K562 (cell line): Measurements from ENCODE around the gene MAN1B1. TPM values are rescaled to one million over a fixed set of nuclear protein-coding genes. Genes with fewer than 3 reads are reported as not detected.
A peak's percentile ranks its signal among the peaks of the same experiment; 100 is the strongest.

Experiments used
- ARID3A ChIP-seq: IDR thresholded peaks from 2 replicates; pipeline ENCODE4 v1.6.1; 2012; ENCODE audit warnings: low read depth, low read length, improper control_type of control experiment, borderline replicate concordance
- CHD7 ChIP-seq: fragments of 200-600 bp; sonication (generic); IDR thresholded peaks from one replicate; pipeline ENCODE4 v1.6.1; 2012; ENCODE audit warnings: mild to moderate bottlenecking, low read depth, low read length, inconsistent platforms
- CTBP1 ChIP-seq: fragments of 450-650 bp; IDR thresholded peaks from 2 replicates; pipeline ENCODE4 v1.6.1; 2016; ENCODE audit warnings: borderline replicate concordance
- CXXC5 ChIP-seq: fragments of 250-450 bp; sonication (Bioruptor Pico); IDR thresholded peaks from 2 replicates; pipeline ENCODE4 v1.8.0; 2022; ENCODE audit warnings: inconsistent platforms, mild to moderate bottlenecking, moderate library complexity
- EP400 ChIP-seq: fragments of 450-650 bp; IDR thresholded peaks from 2 replicates; pipeline ENCODE4 v1.6.1; 2017; ENCODE audit warnings: antibody characterized with exemption, mild to moderate bottlenecking, moderate library complexity
- GABPB2 ChIP-seq: fragments of 250-450 bp; sonication (Bioruptor Pico); conservative IDR thresholded peaks from 2 replicates; pipeline ENCODE4 v1.5.1; 2021; ENCODE audit warnings: mild to moderate bottlenecking
- HEY1 ChIP-seq: fragments of 250-450 bp; sonication (Bioruptor Pico); IDR thresholded peaks from 2 replicates; pipeline ENCODE4 v1.5.0; 2020; ENCODE audit warnings: mild to moderate bottlenecking, moderate library complexity, borderline replicate concordance
- MAFG ChIP-seq: fragments of 450-650 bp; conservative IDR thresholded peaks from 2 replicates; pipeline ENCODE4 v1.6.1; 2016; ENCODE audit warnings: missing genetic modification characterization, missing compliant biosample characterization
- POLR2A ChIP-seq: fragments of 450-650 bp; conservative IDR thresholded peaks from 2 replicates; pipeline ENCODE4 v1.6.1; 2016
- RHOXF2B ChIP-seq: fragments of 250-450 bp; sonication (Bioruptor Pico); conservative IDR thresholded peaks from 2 replicates; pipeline ENCODE4 v1.5.1; 2021
- SAFB ChIP-seq: fragments of 200-400 bp; formaldehyde crosslinking; IDR thresholded peaks from 2 replicates; pipeline ENCODE4 v1.6.1; 2017; ENCODE audit warnings: low read depth, low read length, borderline replicate concordance
- SMC3 ChIP-seq: conservative IDR thresholded peaks from 2 replicates; pipeline ENCODE4 v1.6.1; 2011; ENCODE audit warnings: low read depth, low read length, improper control_type of control experiment; ENCODE audit not compliant: insufficient read depth
- SOX6 ChIP-seq: fragments of 450-650 bp; IDR thresholded peaks from 2 replicates; pipeline ENCODE4 v1.6.1; 2014; ENCODE audit warnings: mild to moderate bottlenecking
- SRF ChIP-seq, 2 experiments: fragments of 250-450, 450-650 bp in 1 of 2; sonication (Bioruptor Pico) in 1 of 2; sonication (generic) in 1 of 2; formaldehyde crosslinking; IDR thresholded peaks; 2 replicates each; pipeline versions ENCODE4 v1.5.0 to v1.5.1; 2020 to 2022; ENCODE audit warnings: mild to moderate bottlenecking in 1 of 2, missing genetic modification reagents in 1 of 2
- YY1 ChIP-seq, 3 experiments: IDR thresholded peaks; 2 replicates each; pipeline ENCODE4 v1.6.1; 2011; ENCODE audit warnings: low read length in 2 of 3, mild to moderate bottlenecking in 2 of 3, moderate library complexity in 2 of 3, borderline replicate concordance in 1 of 3, control low read depth in 1 of 3, low read depth in 1 of 3; ENCODE audit not compliant: insufficient read depth in 3 of 3, insufficient replicate concordance in 2 of 3, control insufficient read depth in 1 of 3, insufficient read length in 1 of 3; ENCODE audit errors: extremely low read depth in 1 of 3
- polyA plus RNA-seq, 8 experiments: library from polyadenylated mRNA; depleted of rRNA in 4 of 8; stranded (reverse) in 5 of 8; unstranded in 3 of 8; fragments of >200 nt; fragmentation: Nextera tagmentation in 2 of 8; fragmentation: Illumina TruSeq in 1 of 8; extraction: Ambion mirVana in 2 of 8; extraction: Trizol in 1 of 8; gene quantifications; 2 replicates each; pipeline versions ENCODE4 v1.2.1 to v1.2.3, GENCODE V29; 2011 to 2014; ENCODE audit warnings: inconsistent platforms in 1 of 8, missing spikeins in 1 of 8
- total RNA-seq, 7 experiments: library from RNA; depleted of rRNA in 6 of 7; stranded (reverse); fragments of >200 nt in 6 of 7; fragmentation: Illumina TruSeq in 2 of 7; extraction: Trizol in 2 of 7; gene quantifications; 2 replicates each; pipeline versions ENCODE4 v1.2.1 to v1.2.3, GENCODE V29; 2011 to 2021; ENCODE audit warnings: low replicate concordance in 1 of 7

The MAN1B1 gene
- total and polyA plus RNA-seq, 9 of the 15 experiments (the other 6 are each of a cell fraction or from before 2014, with no cell fraction given), result 0.55 to 36.6 (median 27.3) TPM

- TF ChIP-seq CHD7, result no peak
- peak in 2 of 3 experiments; percentile 16 to 55 for TF ChIP-seq YY1 (IDR thresholded peaks at IDR 0.05; ENCODE audit: borderline replicate concordance in 1 of 3, control insufficient read depth in 1 of 3, extremely low read depth in 1 of 3, insufficient read depth in 3 of 3, insufficient read length in 1 of 3, insufficient replicate concordance in 2 of 3, low read depth in 1 of 3, low read length in 2 of 3)
- peak; percentile 61; the same call in 1 of the 2 replicates for TF ChIP-seq CTBP1
- TF ChIP-seq CXXC5 (CRISPR knock-in tag), result peak; percentile 64
- peak; percentile 97 for TF ChIP-seq SAFB
- TF ChIP-seq GABPB2, result no peak
- TF ChIP-seq SMC3, result no peak
- TF ChIP-seq MAFG (tag), result no peak
- peak; percentile 85 for TF ChIP-seq EP400
- peak in 1 of 2 experiments; percentile 25; a peak in 1 of 4 replicates for TF ChIP-seq SRF (CRISPR knock-in tag; IDR thresholded peaks at IDR 0.05)
- TF ChIP-seq POLR2A, result peak; percentile 71
- no peak for TF ChIP-seq HEY1 (CRISPR knock-in tag)
- TF ChIP-seq RHOXF2B, result no peak
- no peak for TF ChIP-seq ARID3A
- no peak for TF ChIP-seq SOX6
These were observed 16.4 kb upstream of the MAN1B1 start, which contains the start of gene SAPCD2 (continued) for GRCh38 chr9:137070201-137070905.
